Hepatocyte (in vitro differentiated cells): ENCODE data around the gene CES1. TPM values are rescaled to one million over a fixed set of nuclear protein-coding genes. Genes with fewer than 3 reads are reported as not detected.

Experiments
- DNase-seq: peaks from one replicate; pipeline ENCODE4 v3.0.0-alpha.2; 2016; ENCODE audit warnings: low spot score
- H2AFZ ChIP-seq: fragments of 200-600 bp; sonication (generic); 2 replicates; pipeline ENCODE4 v1.6.0; 2016; ENCODE audit warnings: antibody characterized with exemption, mild to moderate bottlenecking
- H3K27ac ChIP-seq: fragments of 200-600 bp; sonication (generic); 2 replicates; pipeline ENCODE4 v1.5.1; 2016; ENCODE audit warnings: mild to moderate bottlenecking
- H3K27me3 ChIP-seq: fragments of 200-600 bp; sonication (generic); 2 replicates; pipeline ENCODE4 v1.6.1; 2016
- H3K36me3 ChIP-seq: fragments of 200-600 bp; sonication (generic); replicated peaks from 2 replicates; pipeline ENCODE4 v1.5.1; 2016; ENCODE audit warnings: low read depth; ENCODE audit not compliant: insufficient read depth
- H3K4me1 ChIP-seq: fragments of 200-600 bp; sonication (generic); 2 replicates; pipeline ENCODE4 v1.5.1; 2016; ENCODE audit warnings: mild to moderate bottlenecking, moderate library complexity; ENCODE audit not compliant: insufficient read depth
- H3K4me2 ChIP-seq: fragments of 200-600 bp; sonication (generic); 2 replicates; pipeline ENCODE4 v1.6.0; 2016
- H3K4me3 ChIP-seq: fragments of 200-600 bp; sonication (generic); 2 replicates; pipeline ENCODE4 v1.5.1; 2016; ENCODE audit warnings: mild to moderate bottlenecking
- H3K79me2 ChIP-seq: fragments of 200-600 bp; sonication (generic); 2 replicates; pipeline ENCODE4 v1.6.0; 2017; ENCODE audit warnings: mild to moderate bottlenecking
- H3K9me2 ChIP-seq: fragments of 200-600 bp; sonication (generic); replicated peaks from 2 replicates; pipeline ENCODE4 v1.6.0; 2017; ENCODE audit warnings: mild to moderate bottlenecking; ENCODE audit not compliant: insufficient read depth
- H3K9me3 ChIP-seq: fragments of 200-600 bp; sonication (generic); 2 replicates; pipeline ENCODE4 v1.5.1; 2016; ENCODE audit warnings: low read depth, mild to moderate bottlenecking
- H4K20me1 ChIP-seq: fragments of 200-600 bp; sonication (generic); 2 replicates; pipeline ENCODE4 v1.6.0; 2016; ENCODE audit warnings: mild to moderate bottlenecking; ENCODE audit not compliant: insufficient read depth, poor library complexity, severe bottlenecking
- CTCF ChIP-seq: fragments of 200-600 bp; sonication (generic); IDR thresholded peaks from 2 replicates; pipeline ENCODE4 v1.5.1; 2016; ENCODE audit warnings: antibody characterized with exemption, mild to moderate bottlenecking; ENCODE audit not compliant: poor library complexity
- EZH2 ChIP-seq: fragments of 200-600 bp; sonication (generic); IDR thresholded peaks from 2 replicates; pipeline ENCODE4 v1.6.1; 2016; ENCODE audit warnings: antibody characterized with exemption, mild to moderate bottlenecking, borderline replicate concordance
- EZH2phosphoT487 ChIP-seq: fragments of 200-600 bp; sonication (generic); IDR thresholded peaks from one replicate; pipeline ENCODE4 v1.6.1; 2018; ENCODE audit warnings: antibody characterized with exemption, mild to moderate bottlenecking, low read depth, moderate library complexity; ENCODE audit not compliant: unreplicated experiment, severe bottlenecking
- WGBS: methylation state at CpG from one replicate; pipeline ENCODE4 v1.1.6; 2016; ENCODE audit warnings: low lambda C conversion rate; ENCODE audit errors: missing lambda C conversion rate; 5-methylcytosine and 5-hydroxymethylcytosine counted together
- polyA plus RNA-seq: library from polyadenylated mRNA; unstranded; fragments of >200 nt; fragmentation: Nextera tagmentation; extraction: Ambion mirVana; gene quantifications from 2 replicates; pipeline ENCODE4 v1.2.1, GENCODE V29; 2016
- total RNA-seq: library from RNA; depleted of rRNA; stranded (reverse); fragments of >200 nt; gene quantifications from 2 replicates; pipeline ENCODE4 v1.2.3, GENCODE V29; 2014

Gene CES1
- total and polyA plus RNA-seq, 2 experiments from 2014 or later, result 1.7 to 1.9 TPM

DNA sequence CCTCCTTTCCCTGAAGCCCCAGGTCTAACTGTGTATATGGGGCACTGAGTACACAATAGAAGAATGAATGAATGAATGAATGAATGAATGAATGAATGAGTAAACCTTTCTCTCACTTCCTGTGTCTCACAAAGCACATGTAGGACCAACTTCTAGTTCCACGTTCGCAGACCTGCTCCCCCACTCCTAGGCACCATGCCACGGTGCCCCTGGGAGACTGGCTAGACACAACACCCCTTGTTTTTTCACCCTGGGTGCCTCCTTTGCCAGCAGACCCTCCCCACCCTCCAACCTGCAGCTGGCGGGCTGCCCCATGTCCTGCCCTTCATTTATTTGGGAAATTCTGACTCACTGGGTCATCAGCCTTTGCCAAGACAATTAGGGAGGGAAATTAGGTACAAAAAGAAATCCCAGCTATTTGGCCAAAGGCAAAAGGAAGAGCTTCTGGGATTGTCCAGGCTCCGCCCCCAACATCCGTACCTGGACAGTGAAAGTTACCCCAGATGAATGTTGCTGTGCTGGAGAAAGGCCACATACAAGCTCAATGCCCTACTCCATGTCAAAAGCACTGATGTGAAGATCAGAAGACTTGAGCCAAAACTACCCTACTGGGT is 7.7 kb downstream of the CES1 start:
- Histone ChIP-seq H4K20me1 (no peaks in the 10 kb centered on the region), H3K9me3 (no peaks in the 10 kb centered on the region), H3K4me2 (no peak overlapping the region), H3K4me3 (no peak overlapping the region), H3K27me3 (no peaks in the 10 kb centered on the region), H3K9me2 (no peaks in the 10 kb centered on the region), H3K79me2 (no peaks in the 10 kb centered on the region), H3K4me1 (no peaks in the 10 kb centered on the region), H2AFZ (no peak overlapping the region), H3K36me3 (no peaks in the 10 kb centered on the region), H3K27ac (no peak overlapping the region)
- 86% methylated on average over 6 of the region's 6 CpGs for WGBS
- TF ChIP-seq CTCF (no peak), EZH2 (no peak), EZH2phosphoT487 (no peak)
- no peak for DNase-seq

GRCh38 chr16:55824473-55825000 is 8.4 kb downstream of the CES1 start:
- H3K27ac ChIP-seq, result no peak overlapping the region
- H3K27me3 ChIP-seq, result no peaks in the 10 kb centered on the region
- no peak overlapping the region for H3K4me2 ChIP-seq
- H3K9me3 ChIP-seq, result no peaks in the 10 kb centered on the region
- H3K79me2 ChIP-seq, result no peaks in the 10 kb centered on the region
- no peaks in the 10 kb centered on the region for H3K9me2 ChIP-seq
- no peak for DNase-seq
- no peaks in the 10 kb centered on the region for H4K20me1 ChIP-seq
- TF ChIP-seq EZH2phosphoT487, result no peak
- TF ChIP-seq EZH2, result no peak
- H2AFZ ChIP-seq, result no peak overlapping the region
- H3K4me3 ChIP-seq, result no peak overlapping the region
- WGBS, result 80% methylated on average over 4 of the region's 4 CpGs
- H3K4me1 ChIP-seq, result no peaks in the 10 kb centered on the region
- H3K36me3 ChIP-seq, result no peaks in the 10 kb centered on the region

DNA sequence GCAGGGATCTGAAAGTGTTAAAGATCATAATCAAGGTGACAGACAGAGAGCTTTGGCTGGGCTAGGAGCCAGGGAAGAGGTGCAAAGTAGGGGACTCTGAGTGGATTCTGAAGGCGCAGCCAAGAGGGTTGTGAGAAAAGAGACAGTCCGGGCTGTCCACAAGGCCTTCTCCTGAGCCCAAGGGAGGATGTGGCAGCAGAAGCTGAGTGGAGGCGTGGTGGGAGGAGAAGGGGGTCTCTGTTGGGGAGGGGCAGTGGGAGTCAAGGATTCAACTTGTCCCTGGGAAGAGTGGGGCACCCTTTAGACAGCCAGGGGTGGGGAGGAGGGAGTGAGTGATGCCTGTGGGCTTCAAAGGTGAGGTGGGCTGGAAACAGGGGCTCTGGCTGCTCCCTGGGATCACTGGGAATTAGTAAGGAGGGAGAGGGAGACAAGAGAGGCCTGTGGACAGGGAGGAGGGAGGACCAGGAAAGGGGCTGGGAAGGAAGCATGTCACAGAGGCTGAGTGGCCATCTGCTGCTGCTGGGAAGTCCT is 10.6 kb downstream of the CES1 start:
- H3K79me2 ChIP-seq, result no peaks in the 10 kb centered on the region
- H3K4me1 ChIP-seq, result no peaks in the 10 kb centered on the region
- no peaks in the 10 kb centered on the region for H4K20me1 ChIP-seq
- DNase-seq, result no peak
- no peak overlapping the region for H3K4me3 ChIP-seq
- H3K4me2 ChIP-seq, result no peak overlapping the region
- H3K36me3 ChIP-seq, result no peaks in the 10 kb centered on the region
- no peaks in the 10 kb centered on the region for H3K9me2 ChIP-seq
- 85% methylated on average over 3 of the region's 3 CpGs for WGBS
- H3K27me3 ChIP-seq, result no peaks in the 10 kb centered on the region
- no peak overlapping the region for H2AFZ ChIP-seq
- TF ChIP-seq EZH2 (no peak), CTCF (no peak), EZH2phosphoT487 (no peak)
- no peak overlapping the region for H3K27ac ChIP-seq
- H3K9me3 ChIP-seq, result no peaks in the 10 kb centered on the region

DNA sequence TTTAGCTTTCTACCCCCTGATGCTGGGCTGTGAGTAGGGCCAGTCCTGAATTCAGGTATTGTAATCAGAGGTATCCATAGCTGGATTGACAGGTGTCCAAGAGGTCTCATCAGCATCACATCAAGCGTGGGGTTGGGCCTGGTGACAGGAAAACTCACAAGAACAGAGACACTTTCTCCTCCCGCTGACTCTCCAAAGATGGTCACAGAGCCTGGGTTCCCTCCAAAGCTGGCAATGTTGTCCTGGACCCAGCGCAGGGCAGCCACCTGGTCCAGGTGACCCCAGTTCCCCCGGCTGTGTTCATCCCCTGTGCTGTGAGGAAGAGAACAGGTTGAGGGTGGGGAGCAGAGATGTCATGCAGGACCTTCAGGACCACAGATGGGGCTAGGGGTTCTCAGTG is 11.7 kb downstream of the CES1 start:
- Histone ChIP-seq H3K4me1 (no peaks in the 10 kb centered on the region), H3K79me2 (no peaks in the 10 kb centered on the region), H3K4me2 (no peak overlapping the region), H2AFZ (no peak overlapping the region), H3K9me3 (no peaks in the 10 kb centered on the region), H3K36me3 (no peaks in the 10 kb centered on the region), H3K9me2 (no peaks in the 10 kb centered on the region), H4K20me1 (no peaks in the 10 kb centered on the region), H3K4me3 (no peak overlapping the region), H3K27me3 (no peaks in the 10 kb centered on the region), H3K27ac (no peak overlapping the region)
- DNase-seq, result no peak
- 90% methylated on average over 4 of the region's 4 CpGs for WGBS
- TF ChIP-seq CTCF (no peak), EZH2phosphoT487 (no peak), EZH2 (no peak)
